GM12878 (cell line): ENCODE results near the gene TMEM45A. TPM values are rescaled to one million over a fixed set of nuclear protein-coding genes. Genes with fewer than 3 reads are reported as not detected.

Experiments
- ATAC-seq: fragments of 200-7000 bp; cut with Tn5 transposase; 3 replicates; pipeline ENCODE4 v1.9.1; 2020; ENCODE audit warnings: mild to moderate bottlenecking, moderate library complexity
- BruUV-seq: library from RNA; stranded (reverse); fragments of 400-500 nt; replicated peaks from 2 replicates; lab custom pipeline; 2021; lab: Mats Ljungman, UMichigan
- CTCF ChIA-PET: fragments of 300-600 bp; sonication (Branson Sonifier 250); formaldehyde crosslinking; extraction: SDS; loops from one replicate; lab custom pipeline; 2021; ENCODE audit warnings: inconsistent platforms; lab: Yijun Ruan, JAX
- POLR2A ChIA-PET: fragments of 350-600 bp; formaldehyde crosslinking; extraction: SDS; loops from one replicate; lab custom pipeline; 2021; ENCODE audit warnings: inconsistent platforms; lab: Charles Lee
- RAD21 ChIA-PET: fragments of 300-600 bp; sonication (Branson Sonifier 250); formaldehyde crosslinking; loops from one replicate; lab custom pipeline; 2023; ENCODE audit warnings: antibody characterized with exemption; ENCODE audit not compliant: unreplicated experiment; lab: Charles Lee
- SMC1A ChIA-PET: fragments of 300-600 bp; sonication (Branson Sonifier 250); formaldehyde crosslinking; loops from one replicate; lab custom pipeline; 2023; ENCODE audit not compliant: unreplicated experiment, uncharacterized antibody; lab: Charles Lee
- DNase-seq: peaks from one replicate; pipeline ENCODE4 v3.0.0-alpha.2; 2011; ENCODE audit warnings: low read depth, low spot score
- FAIRE-seq: peaks from 3 replicates; lab custom pipeline; 2011; peaks lifted over from hg19 to GRCh38; lab: Jason Lieb, UNC
- H2AFZ ChIP-seq: 2 replicates; pipeline ENCODE4 v1.6.0; 2011; ENCODE audit warnings: low read depth, low read length, control low read depth; ENCODE audit not compliant: control insufficient read depth
- H3K27ac ChIP-seq: 2 replicates; pipeline ENCODE4 v1.5.1; 2011; ENCODE audit warnings: control low read depth; ENCODE audit not compliant: control insufficient read depth, insufficient read depth
- H3K27me3 ChIP-seq, 2 experiments: replicated peaks in 1 of 2; 2 replicates each; pipeline versions ENCODE4 v1.6.0 to v1.6.1; 2011; ENCODE audit warnings: low read length in 1 of 2; ENCODE audit not compliant: control insufficient read depth in 2 of 2, insufficient read depth in 2 of 2
- H3K36me3 ChIP-seq, 2 experiments: 2 replicates each; pipeline ENCODE4 v1.5.1; 2011; ENCODE audit warnings: low read length in 1 of 2; ENCODE audit not compliant: control insufficient read depth in 2 of 2, insufficient read depth in 2 of 2
- H3K4me1 ChIP-seq: 2 replicates; pipeline ENCODE4 v1.6.1; 2011; ENCODE audit warnings: mild to moderate bottlenecking, low read length, moderate library complexity, mixed read lengths; ENCODE audit not compliant: control insufficient read depth, insufficient read depth
- H3K4me2 ChIP-seq: 2 replicates; pipeline ENCODE4 v1.6.0; 2011; ENCODE audit warnings: control low read depth; ENCODE audit not compliant: control insufficient read depth, insufficient read depth
- H3K4me3 ChIP-seq: fragments of 200-600 bp; sonication (generic); 2 replicates; pipeline ENCODE4 v1.5.1; 2016
- H3K79me2 ChIP-seq: 2 replicates; pipeline ENCODE4 v1.6.0; 2011; ENCODE audit warnings: low read length; ENCODE audit not compliant: control insufficient read depth, insufficient read depth
- H3K9ac ChIP-seq: 2 replicates; pipeline ENCODE4 v1.8.0; 2011; ENCODE audit warnings: low read length, control low read depth, mixed read lengths; ENCODE audit not compliant: control insufficient read depth, insufficient read depth
- H3K9me3 ChIP-seq: replicated peaks from 3 replicates; pipeline ENCODE4 v1.5.1; 2011; ENCODE audit warnings: mild to moderate bottlenecking, low read length; ENCODE audit not compliant: control insufficient read depth, insufficient read depth
- H4K20me1 ChIP-seq: 2 replicates; pipeline ENCODE4 v1.6.0; 2011; ENCODE audit not compliant: control insufficient read depth, insufficient read depth
- ASH2L ChIP-seq: fragments of 300-600, 200-600 bp; sonication (generic); IDR thresholded peaks from 2 replicates; pipeline ENCODE4 v1.6.1; 2017; ENCODE audit warnings: low read depth, mild to moderate bottlenecking, borderline replicate concordance
- ATF2 ChIP-seq: IDR thresholded peaks from 2 replicates; pipeline ENCODE4 v1.6.1; 2012; ENCODE audit warnings: low read length, inconsistent platforms
- CBFB ChIP-seq: IDR thresholded peaks from 2 replicates; pipeline ENCODE4 v1.6.1; 2016; ENCODE audit warnings: antibody characterized with exemption, low read depth
- CREM ChIP-seq: IDR thresholded peaks from 2 replicates; pipeline ENCODE4 v1.6.1; 2014; ENCODE audit warnings: antibody characterized with exemption, low read depth
- HSF1 ChIP-seq: fragments of 150-350 bp; IDR thresholded peaks from 2 replicates; pipeline ENCODE4 v1.6.1; 2014; ENCODE audit warnings: mild to moderate bottlenecking, low read depth, low read length
- NFXL1 ChIP-seq: fragments of 450-650 bp; IDR thresholded peaks from 2 replicates; pipeline ENCODE4 v1.6.1; 2017; ENCODE audit warnings: antibody characterized with exemption, mild to moderate bottlenecking, borderline replicate concordance
- NFYB ChIP-seq: IDR thresholded peaks from 2 replicates; pipeline ENCODE4 v1.6.1; 2011; ENCODE audit warnings: low read depth, mild to moderate bottlenecking, low read length, improper control_type of control experiment, moderate library complexity; ENCODE audit not compliant: insufficient read depth
- PAX5 ChIP-seq: IDR thresholded peaks from 2 replicates; pipeline ENCODE4 v1.6.1; 2011; ENCODE audit warnings: low read depth, low read length, borderline replicate concordance
- RCOR1 ChIP-seq: conservative IDR thresholded peaks from 2 replicates; pipeline ENCODE4 v1.6.1; 2012; ENCODE audit warnings: low read depth, low read length, improper control_type of control experiment
- SKIL ChIP-seq: fragments of 450-650 bp; IDR thresholded peaks from 2 replicates; pipeline ENCODE4 v1.6.1; 2017; ENCODE audit warnings: mild to moderate bottlenecking, low read depth, inconsistent platforms; ENCODE audit not compliant: poor library complexity, severe bottlenecking
- STAT3 ChIP-seq: IDR thresholded peaks from 2 replicates; pipeline ENCODE4 v1.6.1; 2011; ENCODE audit warnings: low read depth, low read length, improper control_type of control experiment
- SUZ12 ChIP-seq: fragments of 200-600 bp; sonication (generic); IDR thresholded peaks from one replicate; pipeline ENCODE4 v1.6.1; 2018; ENCODE audit warnings: antibody characterized with exemption, mild to moderate bottlenecking; ENCODE audit not compliant: unreplicated experiment
- USF2 ChIP-seq: IDR thresholded peaks from 2 replicates; pipeline ENCODE4 v1.6.1; 2011; ENCODE audit warnings: low read depth, low read length, improper control_type of control experiment, borderline replicate concordance
- WGBS: methylation state at CpG from one replicate; pipeline ENCODE4 v1.1.6; 2016; ENCODE audit warnings: low lambda C conversion rate; ENCODE audit not compliant: insufficient replicate concordance, insufficient coverage; ENCODE audit errors: missing lambda C conversion rate; 5-methylcytosine and 5-hydroxymethylcytosine counted together
- in situ Hi-C: fragments of 300-500 bp; cut with MboI; formaldehyde crosslinking; loops from 9 replicates; pipeline ENCODE4 v1.14.3; 2018; ENCODE audit warnings: mixed read lengths
- intact Hi-C: fragments of 100-400 bp; cut with micrococcal nuclease; formaldehyde crosslinking; loops from one replicate; pipeline ENCODE4 v1.14.2; 2022; ENCODE audit not compliant: unreplicated experiment
- polyA plus RNA-seq, 11 experiments: library from polyadenylated mRNA; depleted of rRNA in 4 of 11; unstranded in 6 of 11; stranded (reverse) in 5 of 11; fragments of >200 nt; fragmentation: Nextera tagmentation in 4 of 11; fragmentation: Illumina TruSeq in 1 of 11; extraction: Ambion mirVana in 4 of 11; extraction: Trizol in 1 of 11; gene quantifications; 1 replicate in 1 of 11; 2 replicates in 10 of 11; pipeline versions ENCODE4 v1.2.1 to v1.2.3, GENCODE V29; 2011 to 2016; ENCODE audit warnings: inconsistent platforms in 2 of 11, missing spikeins in 2 of 11, low read depth in 1 of 11
- total RNA-seq, 4 experiments: library from RNA; depleted of rRNA in 3 of 4; stranded (reverse); fragments of >200 nt in 3 of 4; fragmentation: Illumina TruSeq in 1 of 4; extraction: Trizol in 1 of 4; gene quantifications; 2 replicates each; pipeline versions ENCODE4 v1.2.1 to v1.2.3, GENCODE V29; 2013 to 2021

Gene TMEM45A
- total and polyA plus RNA-seq, 10 of the 15 experiments (the other 5 are each of a cell fraction or from before 2014, with no cell fraction given) = 0.34 to 5.3 (median 0.83) TPM

- TF ChIP-seq ATF2 (no peak), HSF1 (no peak), STAT3 (no peak)
- TF ChIP-seq, all 136 proteins: peak for 9
These were observed 29.4 kb upstream of the TMEM45A start (continued) for GRCh38 chr3:100463002-100463401.

- intact Hi-C loops = loop anchor here (1.0 to 10.0 kb wide), 6 partner anchors 127 to 731 kb away; no protein-coding TSS in a partner anchor
- CTCF ChIA-PET = interaction anchor here (0.6 to 10.3 kb wide), 46 partner anchors 15 to 767 kb away, joined by 3 to 462 read pairs (median 6); partner anchors contain the start of gene TFG
- BruUV-seq = no TSS peak
- no peak for TF ChIP-seq STAT3
- TF ChIP-seq ASH2L = no peak
- TF ChIP-seq USF2 = no peak
- no peak for TF ChIP-seq SUZ12
- no peak for TF ChIP-seq CBFB
- TF ChIP-seq NFYB = no peak
- TF ChIP-seq ATF2 = no peak
- TF ChIP-seq NFXL1 = no peak
- TF ChIP-seq PAX5 = no peak
- TF ChIP-seq SKIL = no peak
- TF ChIP-seq RCOR1 = no peak
- TF ChIP-seq CREM = no peak
These were observed 28.7 kb upstream of the TMEM45A start for GRCh38 chr3:100463646-100464155.

More at GRCh38 chr3:100463646-100464155, 28.7 kb upstream of the TMEM45A start:
- Histone ChIP-seq H3K79me2 (no peaks in the 10 kb centered on the region), H3K4me3 (no peak overlapping the region), H3K4me2 (no peak overlapping the region), H4K20me1 (no peaks in the 10 kb centered on the region), H3K27me3 (no peaks in the 10 kb centered on the region), H3K27ac (no peak overlapping the region), H3K36me3 (no peaks in the 10 kb centered on the region), H3K9me3 (peaks cover 9% of the 10 kb centered on the region; the same call in 2 of the 3 replicates), H2AFZ (peak overlapping the region; percentile 10), H3K4me1 (peaks cover 10% of the 10 kb centered on the region), H3K9ac (no peak overlapping the region)
- FAIRE-seq (no peak), DNase-seq (no peak), ATAC-seq (no peak)
- POLR2A ChIA-PET = interaction anchor here (1.8 kb wide), 1 partner anchor 171 kb away, joined by 7 read pairs; no protein-coding TSS in a partner anchor
- SMC1A ChIA-PET = interaction anchor here (0.6 to 10.6 kb wide), 44 partner anchors 8 to 733 kb away, joined by 3 to 279 read pairs (median 5); partner anchors contain the start of genes LNP1, TMEM45A and TOMM70
- RAD21 ChIA-PET = interaction anchor here (0.6 to 7.7 kb wide), 27 partner anchors 7 to 1107 kb away, joined by 3 to 231 read pairs (median 6); partner anchors contain the start of gene TMEM45A
- in situ Hi-C loops = loop anchor here (5.0 kb wide), 1 partner anchor 129 kb away; no protein-coding TSS in a partner anchor
- 74% methylated on average over 3 of the region's 3 CpGs for WGBS
